ENCODE measurements around the gene GAS7.

GAS7 gene

DNA sequence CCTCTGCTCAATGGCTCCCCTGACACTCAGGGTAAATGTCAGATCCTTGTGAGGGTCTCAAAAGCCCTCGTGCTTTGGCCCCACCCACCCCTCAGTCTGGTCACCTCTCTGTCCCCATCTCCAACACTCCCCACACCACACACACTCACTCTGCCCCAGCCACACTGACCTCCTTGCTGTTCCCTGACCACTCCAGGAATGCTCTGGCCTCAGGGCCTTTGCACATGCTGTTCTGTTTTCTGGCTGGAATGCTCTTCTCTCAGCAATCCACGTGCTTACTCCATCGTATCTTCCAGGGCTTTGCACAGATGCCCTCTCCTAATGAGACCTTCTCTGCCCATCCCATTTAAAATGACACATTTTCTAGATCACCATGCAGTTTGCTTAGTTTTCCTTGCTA is 28.2 kb downstream of the GAS7 start:
- DNase-seq, result no peak

GRCh38 chr17:10169290-10169689 is 29.1 kb downstream of the GAS7 start:
- DNase-seq, result no peak

- DNase-seq, result no peak
Observed at GRCh38 chr17:10166176-10166935, 32.0 kb downstream of the GAS7 start.

GRCh38 chr17:10162096-10162495 is 36.3 kb downstream of the GAS7 start:
- no peak for DNase-seq

GRCh38 chr17:10161386-10161785 is 37.0 kb downstream of the GAS7 start:
- no peak for DNase-seq

DNA sequence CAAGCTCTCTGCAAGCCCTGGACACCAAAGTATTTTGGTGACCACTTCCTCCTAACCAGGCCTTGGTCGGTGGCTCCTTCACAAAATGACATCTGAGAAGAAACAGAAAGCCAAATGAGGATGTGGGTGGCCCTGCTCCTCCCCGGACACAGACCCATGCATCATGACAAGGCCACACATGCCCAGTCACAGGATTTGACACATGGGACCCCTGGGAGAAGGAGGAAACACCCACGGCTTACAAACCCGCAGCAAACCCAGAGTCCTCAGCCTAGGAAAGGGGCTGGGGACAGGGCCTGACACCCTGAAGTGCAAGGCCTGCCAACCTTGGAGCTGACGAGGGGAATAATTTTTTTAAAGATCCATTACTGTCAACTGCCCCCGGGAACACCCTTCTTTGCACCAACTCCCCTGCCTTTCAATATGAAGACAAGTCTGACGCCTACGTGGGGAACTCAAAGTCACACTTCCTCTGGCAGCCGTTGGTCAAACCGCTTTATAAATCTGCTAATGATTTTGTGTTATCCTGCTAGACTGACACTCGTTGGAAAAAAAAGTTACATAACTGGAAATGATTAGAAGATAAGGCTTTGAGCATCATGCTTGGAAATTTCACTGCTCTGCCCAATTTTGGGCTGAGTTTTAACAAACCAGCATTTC is 41.3 kb downstream of the GAS7 start:
- DNase-seq, result no peak

GRCh38 chr17:10156599-10156947 is 41.8 kb downstream of the GAS7 start:
- DNase-seq, result no peak

- no peak for DNase-seq
Observed at GRCh38 chr17:10156077-10156435, 42.4 kb downstream of the GAS7 start.

GRCh38 chr17:10155371-10156076 is 42.9 kb downstream of the GAS7 start:
- no peak for DNase-seq

DNA sequence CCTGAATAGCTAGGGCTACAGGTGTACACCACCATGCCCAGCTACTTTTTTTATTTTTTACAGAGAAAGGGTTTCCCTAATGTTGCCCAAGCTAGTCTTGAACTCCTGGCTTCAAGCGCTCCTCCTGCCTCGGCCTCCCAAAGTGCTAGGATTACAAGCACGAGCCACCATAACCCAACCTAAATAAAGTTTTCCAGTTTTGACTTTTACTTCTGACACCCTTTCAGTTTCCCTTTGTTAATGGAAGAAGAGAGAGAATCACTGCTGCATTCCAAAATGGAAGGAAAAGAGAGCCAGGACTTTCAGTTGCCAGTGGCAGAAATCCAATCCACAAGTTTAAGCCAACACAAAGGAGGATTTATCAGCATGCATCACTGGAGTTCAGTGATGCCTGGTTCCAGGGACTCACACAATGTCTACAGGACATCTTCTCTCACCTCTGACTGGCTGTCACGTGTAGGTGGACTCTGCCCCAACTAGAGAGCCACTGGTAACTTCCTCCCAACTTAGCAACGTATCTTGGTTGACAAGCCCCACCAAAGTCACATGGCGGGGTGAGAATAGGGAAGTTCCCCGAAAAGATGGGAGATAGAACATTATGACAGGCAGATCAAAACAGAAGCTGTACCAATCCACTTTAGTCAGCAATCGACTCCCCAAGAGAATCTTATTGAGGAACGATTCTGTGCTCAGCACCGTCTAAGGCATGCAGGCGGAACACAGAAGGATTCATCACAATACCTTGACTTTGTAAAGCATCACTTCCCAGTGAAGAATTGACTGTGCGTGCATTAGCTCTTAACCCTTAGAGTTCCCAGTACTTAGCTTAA is 46.5 kb downstream of the GAS7 start:
- no peak for DNase-seq

DNA sequence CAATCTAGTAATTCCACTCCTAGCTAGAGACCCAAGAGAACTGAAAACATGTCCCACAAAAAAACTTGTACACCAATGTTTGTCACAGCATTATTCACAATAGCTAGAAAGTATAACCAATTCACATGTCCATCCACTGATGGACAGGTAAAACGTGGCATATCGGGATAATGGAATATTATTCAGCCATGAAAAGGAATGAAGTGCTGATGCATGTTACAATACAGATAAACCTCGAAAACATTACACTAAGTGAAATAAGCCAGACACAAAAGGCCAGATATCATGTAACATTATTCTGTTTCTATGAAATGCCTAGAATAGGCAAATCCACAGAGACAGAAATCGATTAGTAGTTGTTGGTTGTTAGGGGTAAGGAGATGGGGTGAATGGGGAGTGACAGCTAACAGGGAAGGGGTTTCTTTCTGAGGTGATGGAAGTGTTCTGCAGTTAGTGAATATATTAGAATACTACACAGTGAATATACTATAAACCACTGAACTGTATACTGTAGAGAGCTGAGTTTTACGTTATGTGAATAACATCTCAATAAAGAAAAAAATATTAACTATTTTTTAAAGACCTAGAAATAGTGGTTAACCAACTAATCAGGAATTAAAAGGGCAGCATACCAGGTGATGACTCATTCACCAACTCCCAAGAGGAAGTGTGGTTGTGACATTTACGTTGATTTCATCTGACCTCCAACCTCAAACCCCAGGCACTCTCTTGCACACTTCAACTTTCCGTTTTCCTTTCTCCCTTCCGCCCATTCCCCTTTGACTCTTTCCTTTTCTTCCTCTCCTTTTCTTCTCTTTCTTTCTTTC is 48.6 kb downstream of the GAS7 start:
- peak; percentile 17 for DNase-seq

DNA sequence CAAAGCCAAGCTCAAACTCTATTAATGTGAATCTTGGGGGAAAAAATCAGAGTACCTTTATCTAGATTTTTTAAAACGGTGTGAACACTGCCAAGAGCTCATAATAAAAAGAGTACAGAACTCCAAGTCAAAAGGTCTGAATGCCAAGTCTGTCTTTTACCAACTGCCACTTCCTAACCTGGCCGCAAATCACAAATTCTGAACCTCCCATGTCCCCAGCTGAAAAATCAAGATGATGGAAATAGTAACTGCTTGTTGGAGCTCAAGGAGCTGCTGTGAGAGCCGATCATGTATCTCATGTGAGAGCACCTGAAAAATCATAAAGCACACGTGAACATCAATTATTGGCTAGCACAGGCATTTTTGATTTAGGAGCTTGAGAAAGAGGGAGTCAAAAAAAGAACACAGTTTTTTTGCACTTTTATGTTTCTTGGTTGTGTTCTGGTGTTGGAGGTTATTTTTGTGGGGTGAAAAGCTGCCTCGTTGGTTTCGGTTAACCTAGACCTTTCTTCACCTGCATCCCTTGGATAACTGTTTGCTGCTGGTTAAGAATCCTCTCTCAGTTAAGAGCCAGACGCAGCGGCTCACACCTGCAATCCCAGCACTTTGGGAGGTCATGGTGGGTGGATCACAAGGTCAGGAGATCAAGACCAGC is 50.5 kb downstream of the GAS7 start:
- peak; percentile 49 for DNase-seq

- DNase-seq, result no peak
Observed at GRCh38 chr17:10147040-10147439, 51.4 kb downstream of the GAS7 start.

DNA sequence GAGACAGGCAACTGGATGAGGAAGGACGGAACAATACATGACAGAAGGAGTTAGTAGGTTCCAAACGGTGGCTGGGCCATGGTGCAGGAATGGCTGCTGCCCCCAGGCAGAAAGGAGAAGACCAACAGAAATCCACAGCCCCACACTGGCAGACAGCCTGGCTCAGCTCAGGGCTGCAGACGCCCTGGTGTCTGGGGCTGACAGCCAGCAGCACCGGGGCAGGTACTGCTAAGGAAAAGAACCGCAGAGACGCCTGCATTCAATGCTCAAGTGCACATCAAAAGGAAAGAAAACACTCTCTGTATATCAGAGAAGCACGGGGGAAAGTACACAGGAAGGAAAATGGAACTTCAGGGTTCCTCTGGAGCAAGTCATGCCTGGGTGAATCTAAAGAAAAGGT is 53.4 kb downstream of the GAS7 start:
- no peak for DNase-seq

DNA sequence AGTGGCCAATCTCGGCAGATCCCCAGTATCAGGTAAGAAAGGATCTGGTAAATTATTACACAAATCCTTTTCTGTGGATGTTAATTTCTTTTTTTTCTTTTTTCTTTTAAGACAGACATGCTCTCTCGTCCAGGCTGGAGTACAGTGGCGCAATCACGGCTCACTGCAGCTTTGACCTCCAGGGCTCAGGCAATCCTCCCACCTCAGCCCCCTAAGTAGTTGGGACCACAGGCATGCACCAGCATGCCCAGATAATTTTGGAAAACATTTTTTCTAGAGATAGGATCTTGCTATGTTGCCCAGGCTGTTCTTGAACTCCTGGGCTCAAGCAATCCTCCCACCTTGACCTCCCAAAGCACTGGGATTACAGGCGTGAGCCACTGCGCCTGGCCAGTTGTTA is 54.0 kb downstream of the GAS7 start:
- DNase-seq, result no peak

GRCh38 chr17:10141436-10141835 is 57.0 kb downstream of the GAS7 start:
- DNase-seq, result no peak

GRCh38 chr17:10139577-10139976 is 58.8 kb downstream of the GAS7 start:
- no peak for DNase-seq

DNA sequence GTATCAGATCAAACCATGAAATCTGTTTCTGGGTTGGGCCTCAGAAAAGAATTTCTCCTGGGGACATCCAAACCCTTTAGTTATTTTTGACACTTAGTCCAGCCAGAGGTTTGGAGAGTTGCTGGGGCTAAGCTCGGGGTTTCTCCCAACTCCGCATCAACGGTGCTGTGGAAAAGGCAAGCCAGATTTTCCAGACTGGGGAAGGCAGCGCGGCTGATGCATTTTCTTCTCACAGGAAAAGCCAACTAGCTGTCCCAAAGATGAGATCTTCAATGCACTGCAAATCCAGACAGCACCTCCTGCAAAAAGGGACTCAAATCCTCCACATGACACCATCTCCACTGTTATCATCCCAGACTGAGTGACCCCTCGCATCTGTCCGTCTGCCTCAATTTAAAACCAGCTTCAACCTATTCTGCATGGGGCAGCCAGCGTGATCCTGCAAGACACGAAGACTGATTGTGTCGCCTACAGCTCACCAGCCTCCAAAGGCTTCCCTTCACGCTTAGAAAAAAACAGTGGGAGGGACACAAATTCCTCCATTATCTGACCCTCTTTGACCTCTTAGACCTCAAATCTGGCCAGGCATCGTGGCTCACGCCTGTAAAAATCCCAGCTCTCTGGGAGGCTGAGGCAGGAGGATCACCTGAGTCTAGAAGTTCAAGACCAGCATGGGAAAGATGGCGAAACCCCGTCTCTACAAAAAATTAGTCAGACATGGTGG is 62.0 kb downstream of the GAS7 start:
- DNase-seq, result no peak

- DNase-seq, result no peak
Observed at GRCh38 chr17:10135539-10136257, 62.7 kb downstream of the GAS7 start.

DNA sequence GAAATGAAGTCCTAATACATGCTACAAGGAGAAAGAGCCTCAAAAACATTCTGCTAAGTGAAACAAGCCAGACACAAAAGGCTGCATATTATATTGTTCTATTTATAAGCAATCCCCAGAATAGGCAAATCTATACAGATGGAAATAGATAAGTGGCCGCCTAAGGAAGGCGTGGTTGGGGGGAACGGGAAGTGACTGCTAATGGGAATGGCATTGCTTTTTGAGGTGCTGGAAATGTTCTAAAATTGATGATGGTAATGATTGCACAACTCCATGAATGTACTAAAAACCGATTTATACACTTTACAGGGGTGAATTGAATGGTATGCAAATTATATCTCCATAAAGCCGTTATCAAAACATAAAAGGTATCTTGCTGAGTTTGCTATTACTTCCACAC is 67.7 kb downstream of the GAS7 start:
- DNase-seq, result no peak

DNA sequence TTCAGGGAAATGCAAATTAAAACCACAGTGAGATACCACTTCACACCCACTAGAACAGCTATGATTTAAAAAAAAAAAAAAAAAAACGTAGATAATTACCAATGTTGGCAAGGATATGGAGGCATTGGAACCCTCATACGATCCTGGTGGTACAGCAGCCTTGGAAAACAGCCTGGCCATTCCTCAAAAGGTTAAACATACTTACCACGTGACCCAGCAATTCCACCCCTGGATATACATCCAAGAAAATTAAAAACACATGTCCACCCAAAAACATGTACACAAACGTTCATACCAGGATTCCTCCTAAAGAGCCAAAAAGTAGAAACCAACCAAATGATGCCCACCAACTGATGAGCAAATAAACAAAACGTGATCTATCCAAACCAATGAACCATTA is 68.1 kb downstream of the GAS7 start:
- no peak for DNase-seq

Data from RPMI8226 (cell line).